Testis (tissue), 3 donors: ENCODE measurements around the gene EEFSEC. TPM values are rescaled to one million over a fixed set of nuclear protein-coding genes. Genes with fewer than 3 reads are reported as not detected.

Experiments used
- DNase-seq: peaks from one replicate; pipeline ENCODE4 v3.0.0-alpha.2; 2019
- H3K27ac ChIP-seq, 2 donors: fragments of 200-600 bp; sonication (generic); one replicate each; pipeline ENCODE4 v1.5.1; 2019
- H3K27me3 ChIP-seq: fragments of 200-600 bp; sonication (generic); one replicate; pipeline ENCODE4 v1.5.1; 2019
- H3K36me3 ChIP-seq: fragments of 200-600 bp; sonication (generic); one replicate; pipeline ENCODE4 v1.5.1; 2017; ENCODE audit warnings: low read depth; ENCODE audit errors: missing control alignments
- H3K4me1 ChIP-seq: fragments of 200-600 bp; sonication (generic); one replicate; pipeline ENCODE4 v1.5.1; 2019
- H3K4me3 ChIP-seq, 2 donors: fragments of 200-600 bp; sonication (generic); one replicate each; pipeline ENCODE4 v1.5.1; 2017 to 2019
- H3K9me3 ChIP-seq: fragments of 200-600 bp; sonication (generic); one replicate; pipeline ENCODE4 v1.5.1; 2017
- POLR2A ChIP-seq: fragments of 450-650 bp; IDR thresholded peaks from one replicate; pipeline ENCODE4 v1.6.1; 2017; ENCODE audit warnings: antibody characterized with exemption, mild to moderate bottlenecking, moderate library complexity
- WGBS, 2 donors: methylation state at CpG; one replicate each; pipeline ENCODE4 v1.1.5; 2018; 5-methylcytosine and 5-hydroxymethylcytosine counted together
- intact Hi-C: fragments of 100-400 bp; cut with DNase I; formaldehyde crosslinking; loops from one replicate; pipeline ENCODE4 v1.15.1; 2023; ENCODE audit warnings: low total_unique reads
- polyA plus RNA-seq: library from polyadenylated mRNA; stranded (reverse); fragments of 350-450 nt; fragmentation: Illumina TruSeq; extraction: RNeasy Lipid Tissue Mini Kit (QIAGEN cat#74804); gene quantifications from one replicate; pipeline ENCODE4 v1.2.3, GENCODE V29; 2014; ENCODE audit warnings: low read depth, low replicate concordance; ENCODE audit not compliant: insufficient read depth
- total RNA-seq, 2 donors: library from RNA; depleted of rRNA; stranded (reverse); fragments of >200 nt; gene quantifications; one replicate each; pipeline ENCODE4 v1.2.3, GENCODE V29; 2016
- TF ChIP-seq, protein P1 (sequence below), 3 experiments: fragments of 450-650 bp in 2 of 3; fragments of 200-600 bp in 1 of 3; sonication (generic) in 1 of 3; IDR thresholded peaks; one replicate each; pipeline ENCODE4 v1.5.1; 2016 to 2019; ENCODE audit warnings: antibody characterized with exemption in 3 of 3, mild to moderate bottlenecking in 2 of 3, moderate library complexity in 1 of 3

The EEFSEC gene
- total and polyA plus RNA-seq, 3 donors from 2014 or later = 35.4 to 40.3 (median 35.4) TPM

- Histone ChIP-seq H3K9me3 (no peaks in the 10 kb centered on the region), H3K36me3 (no peaks in the 10 kb centered on the region), H3K27me3 (no peaks in the 10 kb centered on the region), H3K27ac (no peak overlapping the region), H3K4me1 (peaks cover 4% of the 10 kb centered on the region), H3K4me3 (no peak overlapping the region)
- no peak for DNase-seq
- WGBS, 2 donors = 94 to 98% methylated on average over 7 of the region's 7 CpGs
- no peak for TF ChIP-seq POLR2A
- TF ChIP-seq, protein P1, sequence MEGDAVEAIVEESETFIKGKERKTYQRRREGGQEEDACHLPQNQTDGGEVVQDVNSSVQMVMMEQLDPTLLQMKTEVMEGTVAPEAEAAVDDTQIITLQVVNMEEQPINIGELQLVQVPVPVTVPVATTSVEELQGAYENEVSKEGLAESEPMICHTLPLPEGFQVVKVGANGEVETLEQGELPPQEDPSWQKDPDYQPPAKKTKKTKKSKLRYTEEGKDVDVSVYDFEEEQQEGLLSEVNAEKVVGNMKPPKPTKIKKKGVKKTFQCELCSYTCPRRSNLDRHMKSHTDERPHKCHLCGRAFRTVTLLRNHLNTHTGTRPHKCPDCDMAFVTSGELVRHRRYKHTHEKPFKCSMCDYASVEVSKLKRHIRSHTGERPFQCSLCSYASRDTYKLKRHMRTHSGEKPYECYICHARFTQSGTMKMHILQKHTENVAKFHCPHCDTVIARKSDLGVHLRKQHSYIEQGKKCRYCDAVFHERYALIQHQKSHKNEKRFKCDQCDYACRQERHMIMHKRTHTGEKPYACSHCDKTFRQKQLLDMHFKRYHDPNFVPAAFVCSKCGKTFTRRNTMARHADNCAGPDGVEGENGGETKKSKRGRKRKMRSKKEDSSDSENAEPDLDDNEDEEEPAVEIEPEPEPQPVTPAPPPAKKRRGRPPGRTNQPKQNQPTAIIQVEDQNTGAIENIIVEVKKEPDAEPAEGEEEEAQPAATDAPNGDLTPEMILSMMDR (IDR thresholded peaks at IDR 0.05) = no peak
- intact Hi-C loops = no loop called here
These were observed 121.6 kb downstream of the EEFSEC start for GRCh38 chr3:128274837-128275236.

DNA sequence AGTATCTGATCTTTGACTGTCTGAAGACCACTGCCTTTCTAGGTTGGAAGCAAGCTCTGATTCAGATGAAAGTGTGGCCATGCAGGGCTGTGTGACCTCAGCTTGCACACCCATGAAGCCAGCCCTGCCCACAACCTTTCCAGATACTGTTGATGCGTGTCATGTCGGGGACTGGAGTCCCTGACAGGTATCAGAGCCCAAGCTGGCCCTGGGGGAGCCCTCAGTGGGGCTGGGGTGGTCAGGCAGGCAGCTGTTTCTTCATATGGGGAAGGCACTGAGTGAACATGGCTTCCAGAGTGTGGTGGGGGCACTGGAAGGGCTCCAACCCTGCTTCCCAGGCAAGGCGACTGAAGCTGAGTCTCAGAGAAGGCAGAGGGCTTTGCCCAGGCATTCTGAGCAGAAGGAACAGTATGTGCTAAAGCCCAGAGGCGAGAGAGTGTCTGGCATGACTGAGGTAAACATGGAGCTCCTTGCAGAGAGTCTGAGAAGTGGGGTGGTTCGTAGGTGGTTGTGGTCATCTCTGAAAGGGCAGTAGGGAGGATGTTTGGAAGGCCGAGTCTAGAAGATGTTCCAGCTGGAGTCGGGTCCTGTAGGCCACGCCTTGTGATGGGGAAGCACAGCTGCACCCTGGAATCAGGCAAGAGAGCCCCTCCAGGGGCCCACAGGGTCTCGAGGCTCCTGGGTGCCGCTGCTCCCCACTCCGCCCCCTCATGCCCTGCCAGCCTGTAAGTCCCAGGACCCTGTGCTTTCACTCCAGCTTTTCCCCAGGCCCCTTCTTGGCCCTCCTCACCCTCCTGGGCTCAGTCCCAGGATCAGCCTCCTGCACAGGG is 122.2 kb downstream of the EEFSEC start:
- Histone ChIP-seq H3K4me1 (peaks cover 4% of the 10 kb centered on the region), H3K36me3 (no peaks in the 10 kb centered on the region), H3K9me3 (no peaks in the 10 kb centered on the region), H3K4me3 (no peak overlapping the region), H3K27me3 (no peaks in the 10 kb centered on the region), H3K27ac (no peak overlapping the region)
- TF ChIP-seq, protein P1 (IDR thresholded peaks at IDR 0.05) = no peak
- no peak for TF ChIP-seq POLR2A
- intact Hi-C loops = no loop called here
- WGBS, 2 donors = 91 to 96% methylated on average over 7 to 11 of the region's 11 CpGs
- no peak for DNase-seq

- H3K4me3 ChIP-seq = no peak overlapping the region
- H3K9me3 ChIP-seq = no peaks in the 10 kb centered on the region
- intact Hi-C loops = no loop called here
- H3K27me3 ChIP-seq = no peaks in the 10 kb centered on the region
- H3K36me3 ChIP-seq = no peaks in the 10 kb centered on the region
- 69 to 84% methylated on average over 3 of the region's 3 CpGs for WGBS, 2 donors
- peaks cover 4% of the 10 kb centered on the region for H3K4me1 ChIP-seq
- TF ChIP-seq POLR2A = no peak
- TF ChIP-seq, protein P1 (IDR thresholded peaks at IDR 0.05) = no peak
- no peak overlapping the region for H3K27ac ChIP-seq
- DNase-seq = no peak
These were observed 122.8 kb downstream of the EEFSEC start for GRCh38 chr3:128276146-128276435.

DNA sequence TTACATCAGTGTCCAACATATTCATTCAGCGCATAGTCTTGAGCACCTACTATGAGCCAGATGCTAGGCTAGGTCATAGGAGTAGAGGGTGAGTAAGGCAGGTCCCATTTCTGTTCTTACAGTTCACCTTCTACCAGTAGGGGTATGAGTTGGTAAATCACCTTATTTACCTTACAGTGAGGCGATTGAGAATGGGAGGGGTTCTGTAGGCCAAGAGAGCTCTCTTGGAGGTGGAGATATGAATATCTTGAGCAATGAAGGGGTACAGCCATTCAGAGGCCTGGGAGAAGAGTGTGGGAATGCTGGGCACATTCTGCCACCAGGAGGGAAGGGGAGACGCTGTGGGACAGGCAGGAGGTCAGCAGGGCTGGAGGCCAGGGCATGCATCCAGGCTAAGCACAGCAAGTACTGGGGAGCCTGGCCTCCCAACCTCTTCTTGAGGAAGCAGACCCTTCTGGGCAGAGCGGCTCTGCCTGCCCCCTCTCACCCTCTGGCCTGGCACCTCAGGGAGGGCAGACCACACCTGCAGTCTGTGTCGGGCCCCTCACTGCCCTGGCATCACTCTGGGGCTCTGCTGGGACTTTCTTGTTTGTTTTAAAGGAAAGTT is 123.4 kb downstream of the EEFSEC start:
- intact Hi-C loops = no loop called here
- DNase-seq = no peak
- Histone ChIP-seq H3K9me3 (no peaks in the 10 kb centered on the region), H3K27ac (no peak overlapping the region), H3K36me3 (no peaks in the 10 kb centered on the region), H3K27me3 (no peaks in the 10 kb centered on the region), H3K4me3 (no peak overlapping the region), H3K4me1 (peaks cover 5% of the 10 kb centered on the region)
- WGBS, 2 donors = 78 to 80% methylated on average over 4 to 5 of the region's 5 CpGs
- no peak for TF ChIP-seq POLR2A
- TF ChIP-seq, protein P1 (IDR thresholded peaks at IDR 0.05) = no peak
